ENCODE measurements around the gene SCYGR2.
"Not testable (repeated sequence)": the region's sequence is repeated elsewhere in the genome, so short reads cannot be mapped to it uniquely, and the experiment has no call there.

The SCYGR2 gene

GRCh38 chr2:227598835-227599503, at the start of gene SCYGR2:
SCYGR2 (plus strand) TSS chr2:227598893; CDS start chr2:227598893, 0 bp downstream.
- DNase-seq (ENCODE audit: extremely low read depth in 1 of 2, low read depth in 1 of 2): not testable (repeated sequence)

GRCh38 chr2:227551836-227552235, 46.9 kb upstream of the SCYGR2 start:
- DNase-seq (ENCODE audit: extremely low read depth in 1 of 2, low read depth in 1 of 2): no peak

GRCh38 chr2:227562581-227562980, 36.1 kb upstream of the SCYGR2 start:
- DNase-seq (ENCODE audit: extremely low read depth in 1 of 2, low read depth in 1 of 2): no peak

GRCh38 chr2:227565080-227565479, 33.6 kb upstream of the SCYGR2 start:
- no peak for DNase-seq (ENCODE audit: extremely low read depth in 1 of 2, low read depth in 1 of 2)

- DNase-seq (ENCODE audit: extremely low read depth in 1 of 2, low read depth in 1 of 2): no peak
Measured at GRCh38 chr2:227566012-227566411, 32.7 kb upstream of the SCYGR2 start.

GRCh38 chr2:227568852-227569169, 29.9 kb upstream of the SCYGR2 start:
- no peak for DNase-seq (ENCODE audit: extremely low read depth in 1 of 2, low read depth in 1 of 2)

GRCh38 chr2:227570615-227571014, 28.1 kb upstream of the SCYGR2 start:
- no peak for DNase-seq (ENCODE audit: extremely low read depth in 1 of 2, low read depth in 1 of 2)

- DNase-seq (ENCODE audit: extremely low read depth in 1 of 2, low read depth in 1 of 2): no peak
Measured at GRCh38 chr2:227576110-227576509, 22.6 kb upstream of the SCYGR2 start.

- DNase-seq (ENCODE audit: extremely low read depth in 1 of 2, low read depth in 1 of 2): no peak
Measured at GRCh38 chr2:227576812-227577211, 21.9 kb upstream of the SCYGR2 start.

GRCh38 chr2:227577555-227577954, 21.1 kb upstream of the SCYGR2 start:
- no peak for DNase-seq (ENCODE audit: extremely low read depth in 1 of 2, low read depth in 1 of 2)

GRCh38 chr2:227578642-227579041, 20.1 kb upstream of the SCYGR2 start:
- no peak for DNase-seq (ENCODE audit: extremely low read depth in 1 of 2, low read depth in 1 of 2)

GRCh38 chr2:227579791-227580190, 18.9 kb upstream of the SCYGR2 start:
- DNase-seq (ENCODE audit: extremely low read depth in 1 of 2, low read depth in 1 of 2): no peak

- no peak for DNase-seq (ENCODE audit: extremely low read depth in 1 of 2, low read depth in 1 of 2)
Measured at GRCh38 chr2:227582369-227582768, 16.3 kb upstream of the SCYGR2 start.

GRCh38 chr2:227592694-227593387, 5.9 kb upstream of the SCYGR2 start:
- no peak for DNase-seq (ENCODE audit: extremely low read depth in 1 of 2, low read depth in 1 of 2)

GRCh38 chr2:227595797-227596196, 2.9 kb upstream of the SCYGR2 start:
- no peak for DNase-seq (ENCODE audit: extremely low read depth in 1 of 2, low read depth in 1 of 2)

- no peak for DNase-seq (ENCODE audit: extremely low read depth in 1 of 2, low read depth in 1 of 2)
Measured at GRCh38 chr2:227597036-227597435, 1.7 kb upstream of the SCYGR2 start.

- DNase-seq (ENCODE audit: extremely low read depth in 1 of 2, low read depth in 1 of 2): no peak
Measured at GRCh38 chr2:227597998-227598397, 695 bp upstream of the SCYGR2 start.

- DNase-seq (ENCODE audit: extremely low read depth in 1 of 2, low read depth in 1 of 2): no peak
Measured at GRCh38 chr2:227602358-227602757, 3.7 kb downstream of the SCYGR2 start.

GRCh38 chr2:227606476-227606875, 7.8 kb downstream of the SCYGR2 start:
- DNase-seq (ENCODE audit: extremely low read depth in 1 of 2, low read depth in 1 of 2): no peak

- DNase-seq (ENCODE audit: extremely low read depth in 1 of 2, low read depth in 1 of 2): no peak
Measured at GRCh38 chr2:227607941-227608340, 9.2 kb downstream of the SCYGR2 start.

GRCh38 chr2:227608561-227609338, 10.1 kb downstream of the SCYGR2 start:
- no peak for DNase-seq (ENCODE audit: extremely low read depth in 1 of 2, low read depth in 1 of 2)

- DNase-seq (ENCODE audit: extremely low read depth in 1 of 2, low read depth in 1 of 2): no peak
Measured at GRCh38 chr2:227610123-227610522, 11.4 kb downstream of the SCYGR2 start.
